ENCODE results near the gene RNF144A.

The RNF144A gene

DNA sequence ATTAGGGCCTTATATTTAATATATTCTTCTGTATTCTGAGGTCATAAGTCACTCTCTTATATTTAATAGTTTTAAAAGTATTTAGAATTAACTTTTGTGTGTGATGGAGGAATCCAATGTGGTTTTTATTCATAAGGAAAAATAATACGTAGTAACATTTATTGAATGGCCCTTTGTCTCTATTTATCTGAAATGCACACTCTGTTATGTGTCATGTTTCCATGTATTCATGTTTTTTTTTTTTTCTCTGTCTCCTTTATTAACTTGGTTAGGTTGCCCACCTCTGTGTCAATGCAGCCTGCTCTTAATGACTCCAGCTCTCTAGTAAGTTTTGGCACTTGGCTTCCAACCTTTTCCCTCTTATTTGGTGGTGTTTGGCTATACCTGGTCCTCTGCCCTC lies 33.8 kb downstream of the RNF144A start:
- no peak for DNase-seq

DNA sequence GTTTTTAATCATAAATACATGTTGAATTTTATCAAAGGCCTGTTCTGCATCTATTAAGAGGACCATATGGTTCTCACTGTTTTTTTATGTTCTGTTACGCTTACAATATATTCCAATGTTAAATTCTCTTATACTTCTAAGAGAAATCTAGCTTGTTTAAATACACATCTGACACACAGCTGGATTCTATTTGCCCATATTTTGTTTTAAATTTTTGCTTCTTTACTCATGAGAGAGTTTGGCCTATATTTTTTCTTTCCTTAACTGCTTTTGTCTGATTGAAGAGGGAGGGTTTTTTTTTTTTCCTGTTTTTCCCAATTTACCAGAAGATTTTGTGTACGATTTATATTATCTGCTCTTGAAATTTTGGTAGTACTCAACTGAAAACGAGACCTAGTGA lies 34.9 kb downstream of the RNF144A start:
- DNase-seq, result no peak

- DNase-seq, result no peak
These were observed 37.4 kb downstream of the RNF144A start for GRCh38 chr2:6954586-6954985.

GRCh38 chr2:6955511-6956136 lies 38.4 kb downstream of the RNF144A start:
- peak; percentile 44 for DNase-seq

DNA sequence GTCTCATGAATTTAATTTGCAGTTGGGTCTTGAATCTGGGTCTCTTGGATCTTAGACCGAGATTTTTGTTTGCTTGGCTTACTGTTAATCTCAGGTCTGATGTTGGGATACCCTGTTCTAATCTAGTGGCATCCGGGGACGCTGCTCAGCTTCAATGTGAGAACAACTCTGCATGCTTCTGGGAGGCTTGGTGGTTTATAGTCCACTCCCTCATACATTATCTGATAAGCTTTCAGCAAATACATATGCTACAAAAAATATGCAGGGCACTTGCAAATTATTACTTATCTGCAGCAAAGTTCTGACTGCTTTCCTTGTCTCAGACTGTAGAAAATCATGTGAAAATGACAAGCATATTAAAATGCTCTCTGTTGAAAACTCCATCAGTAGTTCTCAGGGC lies 39.4 kb downstream of the RNF144A start:
- DNase-seq, result no peak

GRCh38 chr2:6957031-6957714 lies 40.0 kb downstream of the RNF144A start:
- DNase-seq, result peak; percentile 49

- DNase-seq, result peak; percentile 53
These were observed 40.9 kb downstream of the RNF144A start for GRCh38 chr2:6957910-6958615.

DNA sequence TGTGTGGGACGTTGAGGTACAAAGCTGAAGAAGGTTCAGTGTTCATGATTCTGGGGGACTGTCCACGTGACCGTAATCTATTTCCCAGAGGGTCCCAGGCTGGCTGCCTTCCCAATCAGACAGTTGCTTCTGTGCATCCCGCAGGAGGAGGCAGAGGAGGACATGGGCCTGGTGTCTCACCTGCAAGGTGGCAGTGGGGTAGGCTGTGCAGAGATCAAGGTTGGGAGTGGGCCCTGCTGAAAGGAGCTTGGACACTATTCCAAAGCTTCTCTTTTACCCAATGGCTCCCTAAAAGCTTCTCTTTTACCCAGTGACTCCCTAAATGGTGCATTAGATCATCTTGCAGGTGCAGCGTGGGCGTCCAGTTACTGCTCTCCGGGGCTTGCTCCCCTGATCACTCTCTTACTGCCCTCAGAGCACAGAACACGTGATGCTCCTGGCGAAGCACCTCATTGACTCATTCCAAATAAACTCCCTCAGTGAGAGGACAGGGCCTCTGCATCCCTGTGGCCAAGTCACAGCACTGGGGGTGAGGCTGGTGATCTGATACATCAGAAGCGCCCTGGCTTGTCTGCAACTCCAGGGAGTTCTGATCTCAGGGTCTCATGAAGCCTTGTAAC lies 41.5 kb downstream of the RNF144A start:
- DNase-seq, result peak; percentile 51

GRCh38 chr2:6959751-6960150 lies 42.5 kb downstream of the RNF144A start:
- peak; percentile 17 for DNase-seq

DNA sequence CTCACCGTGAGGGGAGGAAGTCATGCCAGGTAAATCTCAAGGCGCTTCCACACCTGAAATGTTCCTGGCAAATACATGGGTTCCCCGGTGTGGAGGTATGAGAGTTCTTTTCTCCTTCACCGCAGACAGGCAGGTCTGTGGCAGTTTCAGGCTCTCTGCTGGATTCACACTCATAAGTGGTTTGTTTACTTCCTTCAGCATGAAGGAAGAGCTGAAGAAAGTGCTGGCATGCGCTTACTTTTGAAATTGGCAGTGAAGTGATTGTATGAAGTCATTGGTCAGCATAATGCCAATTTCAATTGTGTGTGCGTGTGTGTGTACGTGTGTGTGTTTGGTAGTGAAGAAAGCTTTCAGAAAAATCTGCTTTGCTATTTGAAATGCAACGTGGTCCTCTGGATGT lies 43.4 kb downstream of the RNF144A start:
- no peak for DNase-seq

DNA sequence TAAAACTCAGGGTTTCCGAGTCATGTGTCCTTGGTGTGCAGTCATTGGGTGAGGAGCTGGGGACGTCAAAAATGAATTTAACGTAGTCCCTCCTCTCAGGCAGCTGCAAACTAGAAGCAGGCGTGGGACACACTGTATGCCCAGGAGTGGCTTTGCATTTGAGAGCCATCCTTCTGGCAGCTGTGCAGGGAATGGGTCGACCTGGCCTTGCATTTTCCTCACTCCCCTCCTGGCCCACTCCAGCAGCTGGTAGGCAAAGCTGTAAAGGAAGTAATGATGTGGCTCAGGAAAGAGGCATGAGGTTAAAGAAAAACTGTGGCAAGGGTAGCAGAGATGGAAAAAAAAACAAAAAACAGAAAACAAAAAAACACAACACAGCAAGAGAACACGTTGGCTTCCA lies 46.5 kb downstream of the RNF144A start:
- no peak for DNase-seq

GRCh38 chr2:6965071-6965795 lies 48.0 kb downstream of the RNF144A start:
- no peak for DNase-seq

DNA sequence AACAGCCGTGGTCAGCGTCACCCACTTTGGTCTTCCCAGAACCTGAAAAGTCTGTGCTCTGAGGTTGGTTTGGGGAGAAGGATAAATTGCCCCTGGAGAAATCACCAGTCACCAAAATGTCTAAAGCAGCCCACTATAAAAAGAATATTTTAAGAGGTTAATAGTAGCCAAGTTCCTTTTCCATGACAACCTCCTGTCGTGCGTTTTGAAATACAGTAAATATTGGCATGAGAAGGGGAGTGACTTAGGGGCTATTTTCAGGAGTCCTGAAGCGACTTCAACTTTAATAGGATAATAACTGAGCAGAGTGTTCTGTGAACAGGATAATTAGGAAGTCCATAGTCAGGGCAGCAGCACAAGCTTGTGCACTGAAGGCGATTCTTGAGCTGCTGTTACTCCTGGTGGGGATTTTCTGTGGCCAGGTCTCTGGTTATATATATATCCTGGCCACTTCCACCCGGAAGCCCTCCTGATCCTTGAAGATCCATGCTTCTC lies 49.3 kb downstream of the RNF144A start:
- DNase-seq, result no peak

DNA sequence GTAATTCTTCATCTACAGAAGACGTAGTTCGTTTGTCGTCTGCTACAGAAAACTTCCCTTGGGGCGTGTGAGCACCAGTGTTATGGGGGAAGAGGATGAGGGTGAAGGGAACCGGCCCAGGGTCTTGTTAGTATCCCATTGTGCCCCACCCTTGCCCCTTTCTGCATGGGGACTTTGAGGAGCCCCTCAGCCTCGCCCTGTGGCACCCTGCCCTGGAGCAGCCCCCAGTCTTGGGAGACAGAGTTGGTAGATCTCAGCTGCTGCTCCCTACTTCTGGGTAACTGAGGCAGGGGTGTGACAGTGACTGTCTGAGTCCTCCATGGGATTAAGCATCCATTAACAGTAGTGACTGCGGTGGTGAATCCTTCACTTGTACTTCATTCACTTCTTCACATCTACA lies 50.1 kb downstream of the RNF144A start:
- DNase-seq, result no peak

DNA sequence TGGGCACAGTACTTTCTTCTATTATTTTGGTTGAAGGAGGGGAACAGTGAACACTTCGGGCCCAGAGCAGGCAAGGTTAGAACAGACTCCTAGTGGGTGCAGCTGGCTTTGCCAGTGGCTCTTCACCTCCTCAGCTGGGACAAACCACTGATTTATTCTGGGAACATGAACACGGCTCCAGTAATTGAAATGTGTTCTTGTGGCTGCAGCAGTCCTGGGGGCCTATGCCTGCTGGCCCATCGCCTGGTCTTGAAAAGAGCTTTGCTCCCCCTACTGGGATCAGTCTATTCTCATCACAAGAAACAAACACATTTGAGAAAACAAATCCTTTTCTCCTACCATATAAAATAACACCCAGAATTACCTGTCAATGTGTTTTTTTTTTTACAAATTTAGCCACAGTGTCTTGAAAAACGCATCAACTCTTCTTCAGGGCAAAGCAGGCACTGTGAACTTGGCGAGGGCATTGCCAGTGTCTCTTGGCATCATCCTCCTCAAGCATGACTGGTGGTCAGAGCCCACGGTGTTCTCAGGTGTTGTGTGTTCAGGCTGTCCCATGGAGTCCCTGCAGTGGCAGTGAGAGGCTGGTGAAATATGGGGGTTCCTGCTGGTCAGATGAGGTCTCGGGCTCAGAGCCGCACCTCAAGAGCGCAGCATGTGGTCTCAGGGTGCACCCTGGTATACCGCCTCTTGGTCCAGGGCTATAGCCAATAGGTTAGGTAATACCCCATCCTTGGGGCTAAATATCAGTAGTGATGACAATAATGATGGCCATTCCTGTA lies 51.3 kb downstream of the RNF144A start:
- no peak for DNase-seq

GRCh38 chr2:6970551-6970950 lies 53.3 kb downstream of the RNF144A start:
- no peak for DNase-seq

DNA sequence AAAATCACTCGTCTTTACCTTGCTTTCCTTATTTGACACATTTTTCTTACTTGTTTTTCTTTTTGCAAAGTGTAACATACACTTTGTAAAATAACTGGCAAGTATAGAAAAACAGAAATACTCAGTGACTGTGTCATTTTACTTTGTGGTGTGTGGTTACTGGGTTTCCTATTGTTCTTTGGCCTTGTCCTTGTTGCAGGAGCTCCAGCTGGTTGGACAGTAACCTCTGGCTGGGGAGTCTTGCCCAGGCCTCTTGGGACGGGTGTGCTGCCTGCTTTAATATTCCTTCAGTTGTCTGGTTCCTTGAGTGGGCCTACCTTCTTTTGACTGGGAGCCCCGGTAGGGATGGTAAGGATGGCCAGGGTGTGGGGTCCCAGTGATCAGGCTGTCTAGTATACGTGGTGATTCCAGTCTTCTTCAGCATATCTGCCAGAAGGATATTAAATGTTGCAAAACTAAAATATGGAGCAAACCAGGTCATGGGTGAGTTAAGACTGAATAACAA lies 53.8 kb downstream of the RNF144A start:
- DNase-seq, result no peak

DNA sequence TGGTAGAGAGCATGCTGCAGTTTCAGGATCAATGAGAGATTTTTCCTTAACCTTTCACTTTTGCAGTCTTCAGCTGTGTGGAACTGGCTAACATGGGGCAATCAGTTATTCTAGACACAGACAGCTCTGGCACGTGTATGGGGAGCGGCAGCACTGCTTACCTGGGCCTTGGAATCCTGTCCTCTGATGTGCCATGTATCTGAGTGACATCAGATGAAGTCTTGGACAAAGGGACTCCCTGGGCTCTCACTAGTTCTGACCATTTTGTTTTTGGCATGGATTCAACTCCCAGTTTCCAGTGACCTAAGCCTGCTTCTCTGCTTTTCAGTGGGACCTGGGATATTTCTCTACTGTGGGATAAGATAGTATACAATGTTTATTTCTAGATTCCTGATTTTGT lies 54.3 kb downstream of the RNF144A start:
- DNase-seq, result no peak

GRCh38 chr2:6972067-6972710 lies 55.0 kb downstream of the RNF144A start:
- no peak for DNase-seq

- DNase-seq, result no peak
These were observed 56.8 kb downstream of the RNF144A start for GRCh38 chr2:6973895-6974545.

- no peak for DNase-seq
These were observed 58.8 kb downstream of the RNF144A start for GRCh38 chr2:6975988-6976387.

Measured in activated CD8-positive, alpha-beta memory T cell treated with anti-CD3 and anti-CD28 coated beads for 24 hours (primary cell).